Smooth muscle cell of the pulmonary artery (primary cell): ENCODE data around the gene SMIM22. TPM values are rescaled to one million over a fixed set of nuclear protein-coding genes. Genes with fewer than 3 reads are reported as not detected.

Experiments
- total RNA-seq: library from RNA; depleted of rRNA; stranded (reverse); fragments of >200 nt; gene quantifications from 2 replicates; pipeline ENCODE4 v1.2.3, GENCODE V29; 2014

Gene SMIM22
- total RNA-seq, result not detected in 2 replicates

GRCh38 chr16:4795181-4795827, at the start of gene SMIM22:
SMIM22 (plus strand) TSS chr16:4795369; CDS start chr16:4795735, 366 bp downstream.

GRCh38 chr16:4766875-4767628, 28.1 kb upstream of the SMIM22 start, which contains the start of gene ZNF500:
ZNF500 (minus strand) TSS chr16:4767162; CDS start chr16:4765978, 1,184 bp downstream.

GRCh38 chr16:4787627-4788482, 7.3 kb upstream of the SMIM22 start, which contains the start of gene SEPTIN12:
SEPTIN12 (minus strand) TSS chr16:4788345; CDS start chr16:4787645, 700 bp downstream.

GRCh38 chr16:4801962-4802658, 6.9 kb downstream of the SMIM22 start, which contains the start of gene ROGDI:
ROGDI (minus strand) TSS chr16:4802633; CDS start chr16:4802571, 62 bp downstream.

Other genes with a start within 250 kb of the SMIM22 start
- 0.07 TPM in 1 of 2 replicates, not detected in the other for gene C16orf96, start 239.0 kb upstream of the SMIM22 start, total RNA-seq
- gene UBALD1, start 180.5 kb upstream of the SMIM22 start, total RNA-seq, result 3.5 and 7.0 TPM in 2 replicates
- gene MGRN1, start 170.5 kb upstream of the SMIM22 start, total RNA-seq, result 38.8 and 56.0 TPM in 2 replicates
- 22.6 and 23.5 TPM in 2 replicates for gene NUDT16L1, start 101.8 kb upstream of the SMIM22 start, total RNA-seq
- 25.3 and 37.1 TPM in 2 replicates for gene ANKS3, start 61.1 kb upstream of the SMIM22 start, total RNA-seq
- gene DNAAF8, start 60.8 kb upstream of the SMIM22 start, total RNA-seq, result 1.0 and 1.2 TPM in 2 replicates
- 8.1 and 11.3 TPM in 2 replicates for gene ZNF500, start 28.2 kb upstream of the SMIM22 start, total RNA-seq
- gene SEPTIN12, start 7.0 kb upstream of the SMIM22 start, total RNA-seq, result not detected in 2 replicates
- gene ROGDI, start 7.3 kb downstream of the SMIM22 start, total RNA-seq, result 9.2 and 9.5 TPM in 2 replicates
- 51.8 and 56.2 TPM in 2 replicates for gene GLYR1, start 51.9 kb downstream of the SMIM22 start, total RNA-seq
- 25.9 and 26.6 TPM in 2 replicates for gene UBN1, start 52.1 kb downstream of the SMIM22 start, total RNA-seq
- 7.7 and 29.5 TPM in 2 replicates for gene PPL, start 141.8 kb downstream of the SMIM22 start, total RNA-seq
- gene SEC14L5, start 163.0 kb downstream of the SMIM22 start, total RNA-seq, result 0.30 and 0.39 TPM in 2 replicates
- 16.2 and 25.8 TPM in 2 replicates for gene NAGPA, start 238.6 kb downstream of the SMIM22 start, total RNA-seq